HL-60 (cell line): ENCODE measurements around the gene PPIP5K2.

Experiments used
- CTCF ChIP-seq: IDR thresholded peaks from one replicate; pipeline ENCODE4 v1.5.1; 2011; ENCODE audit warnings: low read length, control low read depth, inconsistent platforms; ENCODE audit not compliant: insufficient read depth
- POLR2AphosphoS5 ChIP-seq: IDR thresholded peaks from 2 replicates; pipeline ENCODE4 v1.6.1; 2012; ENCODE audit warnings: low read depth

DNA sequence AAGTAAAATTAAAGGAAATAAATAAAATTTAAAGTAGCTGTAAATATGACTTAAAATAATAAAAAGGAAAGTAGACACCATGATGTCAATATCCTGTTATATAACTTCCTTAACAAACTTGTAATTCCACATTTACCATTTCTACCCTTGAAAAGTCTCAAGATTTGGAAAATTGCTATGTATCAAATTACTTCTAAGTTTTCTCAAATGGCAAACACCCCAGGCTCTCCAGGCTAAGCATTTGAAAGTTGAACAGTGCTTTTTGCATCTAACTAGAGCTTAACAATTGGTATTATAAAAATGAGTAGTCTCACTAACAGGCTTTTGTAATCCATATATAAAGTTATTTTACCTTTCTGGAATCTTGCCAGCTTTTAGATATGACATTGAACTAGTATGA is 97.0 kb downstream of the PPIP5K2 start:
- TF ChIP-seq CTCF (no peak), POLR2AphosphoS5 (no peak)
